Spleen (tissue), 7 donors: Measurements from ENCODE around the gene FAM13B.

Experiments used
- POLR2A ChIP-seq, 3 donors: fragments of 450-650 bp; IDR thresholded peaks; one replicate each; pipeline ENCODE4 v1.5.1; 2017; ENCODE audit warnings: antibody characterized with exemption in 3 of 3, mild to moderate bottlenecking in 1 of 3
- POLR2AphosphoS5 ChIP-seq, 3 donors: sonication (generic); formaldehyde crosslinking; IDR thresholded peaks; one replicate each; pipeline ENCODE4 v1.5.1; 2017; ENCODE audit warnings: antibody characterized with exemption in 3 of 3
- TF ChIP-seq, protein P1 (sequence below), 11 experiments: fragments of 200-600 bp in 7 of 11; fragments of 450-650 bp in 4 of 11; sonication (generic) in 4 of 11; IDR thresholded peaks in 8 of 11; conservative IDR thresholded peaks in 3 of 11; 1 replicate in 7 of 11; 2 replicates in 4 of 11; pipeline versions ENCODE4 v1.4.0 to v1.8.0; 2016 to 2021; ENCODE audit warnings: antibody characterized with exemption in 11 of 11, inconsistent platforms in 4 of 11, mild to moderate bottlenecking in 1 of 11
- donor health status: DM: no; HTN: no; CAD: no; lungs with moderate emphysema.
- donor health status: DM: no; HTN: no; CAD: no.
- donor health status: DM: no; HTN: no; CAD: no.

- no peak for TF ChIP-seq POLR2A (IDR thresholded peaks at IDR 0.05)
- TF ChIP-seq, protein P1, sequence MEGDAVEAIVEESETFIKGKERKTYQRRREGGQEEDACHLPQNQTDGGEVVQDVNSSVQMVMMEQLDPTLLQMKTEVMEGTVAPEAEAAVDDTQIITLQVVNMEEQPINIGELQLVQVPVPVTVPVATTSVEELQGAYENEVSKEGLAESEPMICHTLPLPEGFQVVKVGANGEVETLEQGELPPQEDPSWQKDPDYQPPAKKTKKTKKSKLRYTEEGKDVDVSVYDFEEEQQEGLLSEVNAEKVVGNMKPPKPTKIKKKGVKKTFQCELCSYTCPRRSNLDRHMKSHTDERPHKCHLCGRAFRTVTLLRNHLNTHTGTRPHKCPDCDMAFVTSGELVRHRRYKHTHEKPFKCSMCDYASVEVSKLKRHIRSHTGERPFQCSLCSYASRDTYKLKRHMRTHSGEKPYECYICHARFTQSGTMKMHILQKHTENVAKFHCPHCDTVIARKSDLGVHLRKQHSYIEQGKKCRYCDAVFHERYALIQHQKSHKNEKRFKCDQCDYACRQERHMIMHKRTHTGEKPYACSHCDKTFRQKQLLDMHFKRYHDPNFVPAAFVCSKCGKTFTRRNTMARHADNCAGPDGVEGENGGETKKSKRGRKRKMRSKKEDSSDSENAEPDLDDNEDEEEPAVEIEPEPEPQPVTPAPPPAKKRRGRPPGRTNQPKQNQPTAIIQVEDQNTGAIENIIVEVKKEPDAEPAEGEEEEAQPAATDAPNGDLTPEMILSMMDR (IDR thresholded peaks at IDR 0.05 in 8 of 11, conservative IDR thresholded peaks at IDR 0.05 in 3 of 11) = no peak
- TF ChIP-seq POLR2AphosphoS5 (IDR thresholded peaks at IDR 0.05) = no peak
Observed at GRCh38 chr5:138051441-138052296, 18.8 kb upstream of the FAM13B start.
